H1 (cell line): ENCODE data around the gene NRN1. TPM values are rescaled to one million over a fixed set of nuclear protein-coding genes. Genes with fewer than 3 reads are reported as not detected.

ENCODE experiments used
- ATF2 ChIP-seq: IDR thresholded peaks from 2 replicates; pipeline ENCODE4 v1.6.1; 2012; ENCODE audit warnings: low read length, inconsistent platforms
- BACH1 ChIP-seq: IDR thresholded peaks from 2 replicates; pipeline ENCODE4 v1.6.1; 2012; ENCODE audit warnings: low read length, improper control_type of control experiment
- CBX5 ChIP-seq: fragments of 300-800, 300-1000 bp; sonication (generic); IDR thresholded peaks from 2 replicates; pipeline ENCODE4 v1.7.1; 2016; ENCODE audit warnings: antibody characterized with exemption, low read length, low read depth
- CHD1 ChIP-seq: IDR thresholded peaks from 2 replicates; pipeline ENCODE4 v1.6.1; 2012; ENCODE audit warnings: low read depth, low read length, improper control_type of control experiment
- CHD2 ChIP-seq: IDR thresholded peaks from 2 replicates; pipeline ENCODE4 v1.6.1; 2012; ENCODE audit warnings: low read length, improper control_type of control experiment
- CREB1 ChIP-seq: IDR thresholded peaks from 2 replicates; pipeline ENCODE4 v1.6.1; 2012; ENCODE audit warnings: inconsistent platforms
- FOSL1 ChIP-seq: IDR thresholded peaks from 2 replicates; pipeline ENCODE4 v1.6.1; 2011; ENCODE audit warnings: mild to moderate bottlenecking, low read depth, low read length, moderate library complexity; ENCODE audit not compliant: insufficient read depth
- HDAC6 ChIP-seq: IDR thresholded peaks from one replicate; pipeline ENCODE4 v1.7.1; 2012; ENCODE audit warnings: low read depth, mild to moderate bottlenecking, inconsistent platforms, low read length, moderate library complexity
- JUN ChIP-seq: IDR thresholded peaks from 2 replicates; pipeline ENCODE4 v1.6.1; 2011; ENCODE audit warnings: low read depth, mild to moderate bottlenecking, improper control_type of control experiment, low read length
- KDM1A ChIP-seq: fragments of 200-600, 300-600 bp; sonication (generic); IDR thresholded peaks from 2 replicates; pipeline ENCODE4 v1.7.1; 2016; ENCODE audit warnings: mild to moderate bottlenecking, low read length, borderline replicate concordance
- KDM5A ChIP-seq: fragments of 200-600 bp; IDR thresholded peaks from 2 replicates; pipeline ENCODE4 v1.7.1; 2012; ENCODE audit warnings: mild to moderate bottlenecking, low read length, inconsistent platforms, mixed read lengths
- NRF1 ChIP-seq: IDR thresholded peaks from 2 replicates; pipeline ENCODE4 v1.6.1; 2011; ENCODE audit warnings: mild to moderate bottlenecking, low read depth, low read length, improper control_type of control experiment
- RBBP5 ChIP-seq: IDR thresholded peaks from 2 replicates; pipeline ENCODE4 v1.7.1; 2012; ENCODE audit warnings: low read depth, mild to moderate bottlenecking, inconsistent platforms, low read length, moderate library complexity, borderline replicate concordance
- RFX5 ChIP-seq: IDR thresholded peaks from 2 replicates; pipeline ENCODE4 v1.6.1; 2011; ENCODE audit warnings: low read depth, low read length, improper control_type of control experiment, borderline replicate concordance
- SIRT6 ChIP-seq: IDR thresholded peaks from one replicate; pipeline ENCODE4 v1.7.1; 2012; ENCODE audit warnings: low read length, inconsistent platforms
- SP4 ChIP-seq: IDR thresholded peaks from 2 replicates; pipeline ENCODE4 v1.6.1; 2012; ENCODE audit warnings: low read length, inconsistent platforms
- TCF12 ChIP-seq: IDR thresholded peaks from 2 replicates; pipeline ENCODE4 v1.6.1; 2011; ENCODE audit warnings: low read depth, mild to moderate bottlenecking, low read length
- YY1 ChIP-seq: IDR thresholded peaks from 2 replicates; pipeline ENCODE4 v1.6.1; 2011; ENCODE audit warnings: low read depth, mild to moderate bottlenecking, low read length
- polyA plus RNA-seq, 7 experiments: library from polyadenylated mRNA; depleted of rRNA in 3 of 7; stranded (reverse) in 5 of 7; unstranded in 2 of 7; fragments of >200 nt in 5 of 7; fragments of 200-250 nt in 2 of 7; gene quantifications; 1 replicate in 5 of 7; 2 replicates in 1 of 7; 4 replicates in 1 of 7; pipeline versions ENCODE4 v1.2.1 to v1.2.3, GENCODE V29; 2011 to 2013; ENCODE audit warnings: missing spikeins in 2 of 7, mixed read lengths in 2 of 7
- total RNA-seq: library from RNA; stranded (reverse); fragmentation: NEBNext Ultra II Directional; extraction: Animal tissue kit (Norgen Biotek cat#: 25700); gene quantifications from 2 replicates; pipeline ENCODE4 v1.2.1, GENCODE V29; 2021
- TF ChIP-seq, protein P1 (sequence below): IDR thresholded peaks from 2 replicates; pipeline ENCODE4 v1.6.1; 2012; ENCODE audit warnings: inconsistent platforms

The NRN1 gene
- total and polyA plus RNA-seq, 2 of the 8 experiments (the other 6 are each of a cell fraction or from before 2014, with no cell fraction given): 0.06 to 0.26 TPM

- no peak for TF ChIP-seq ATF2
- no peak for TF ChIP-seq SIRT6
- TF ChIP-seq KDM5A: no peak
- no peak for TF ChIP-seq HDAC6
- no peak for TF ChIP-seq KDM1A
- TF ChIP-seq SP4: no peak
- peak; percentile 75; the same call in 1 of the 2 replicates for TF ChIP-seq CHD2
- TF ChIP-seq JUN: no peak
- TF ChIP-seq YY1: no peak
- TF ChIP-seq CBX5: no peak
- TF ChIP-seq, protein P1, sequence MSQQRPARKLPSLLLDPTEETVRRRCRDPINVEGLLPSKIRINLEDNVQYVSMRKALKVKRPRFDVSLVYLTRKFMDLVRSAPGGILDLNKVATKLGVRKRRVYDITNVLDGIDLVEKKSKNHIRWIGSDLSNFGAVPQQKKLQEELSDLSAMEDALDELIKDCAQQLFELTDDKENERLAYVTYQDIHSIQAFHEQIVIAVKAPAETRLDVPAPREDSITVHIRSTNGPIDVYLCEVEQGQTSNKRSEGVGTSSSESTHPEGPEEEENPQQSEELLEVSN: peak; percentile 40; the same call in 1 of the 2 replicates
- 0 out of 2 replicates have a peak, but pooled peaks have one; percentile 37 for TF ChIP-seq RBBP5
- TF ChIP-seq FOSL1: no peak
- TF ChIP-seq NRF1: peak; percentile 42
- TF ChIP-seq CREB1: no peak
- no peak for TF ChIP-seq RFX5
- peak; percentile 66 for TF ChIP-seq BACH1
- TF ChIP-seq CHD1: no peak
- no peak for TF ChIP-seq TCF12
These were observed 2.1 kb upstream of the NRN1 start (continued) for GRCh38 chr6:6008648-6009421.
